ENCODE measurements around the gene U2AF1L4.
"Not testable (repeated sequence)": the region's sequence is repeated elsewhere in the genome, so short reads cannot be mapped to it uniquely, and the experiment has no call there.

Gene U2AF1L4

GRCh38 chr19:35780058-35780457, 34.8 kb upstream of the U2AF1L4 start:
- FAIRE-seq: no peak

GRCh38 chr19:35779033-35779432, 33.8 kb upstream of the U2AF1L4 start:
- FAIRE-seq: no peak

GRCh38 chr19:35777961-35778360, 32.7 kb upstream of the U2AF1L4 start:
- FAIRE-seq: no peak

GRCh38 chr19:35777086-35777841, 32.0 kb upstream of the U2AF1L4 start:
- no peak for FAIRE-seq

GRCh38 chr19:35776102-35776788, 31.0 kb upstream of the U2AF1L4 start:
- no peak for FAIRE-seq

GRCh38 chr19:35775298-35776101, 30.3 kb upstream of the U2AF1L4 start, which contains the start of gene ARHGAP33:
Gene ARHGAP33 (plus strand): TSS chr19:35775564. CDS start chr19:35775659, 95 bp downstream.
- FAIRE-seq: no peak

- FAIRE-seq: no peak
Measured at GRCh38 chr19:35775046-35775297, 29.8 kb upstream of the U2AF1L4 start.

GRCh38 chr19:35774274-35775045, 29.2 kb upstream of the U2AF1L4 start:
- FAIRE-seq: no peak

GRCh38 chr19:35773020-35773806, 28.0 kb upstream of the U2AF1L4 start:
- no peak for FAIRE-seq

- FAIRE-seq: not testable (repeated sequence)
Measured at GRCh38 chr19:35772362-35772761, 27.1 kb upstream of the U2AF1L4 start.

- no peak for FAIRE-seq
Measured at GRCh38 chr19:35768082-35768421, 22.8 kb upstream of the U2AF1L4 start.

- FAIRE-seq: no peak
Measured at GRCh38 chr19:35767288-35768081, 22.3 kb upstream of the U2AF1L4 start.

- FAIRE-seq: no peak
Measured at GRCh38 chr19:35766571-35767104, 21.4 kb upstream of the U2AF1L4 start.

- no peak for FAIRE-seq
Measured at GRCh38 chr19:35764432-35765315, 19.5 kb upstream of the U2AF1L4 start.

GRCh38 chr19:35760711-35761349, 15.6 kb upstream of the U2AF1L4 start:
- no peak for FAIRE-seq

- FAIRE-seq: no peak
Measured at GRCh38 chr19:35759697-35760096, 14.5 kb upstream of the U2AF1L4 start.

GRCh38 chr19:35757749-35758608, 12.8 kb upstream of the U2AF1L4 start, which contains the start of gene PROSER3:
Gene PROSER3 (plus strand): TSS chr19:35758176. CDS start chr19:35758216, 40 bp downstream.
- peak; percentile 76 for FAIRE-seq

GRCh38 chr19:35757231-35757748, 12.1 kb upstream of the U2AF1L4 start:
- FAIRE-seq: no peak

Data from colon (tissue), 2 donors.